Measurements from ENCODE around the gene CDK5RAP2. TPM values are rescaled to one million over a fixed set of nuclear protein-coding genes. Genes with fewer than 3 reads are reported as not detected.
A peak's percentile ranks its signal among the peaks of the same experiment; 100 is the strongest.

CDK5RAP2 gene
- total RNA-seq, 3 donors from 2014 or later (not counting 1 experiment from before 2014, with no cell fraction given): 81.5 to 95.7 (median 82.4) TPM

DNA sequence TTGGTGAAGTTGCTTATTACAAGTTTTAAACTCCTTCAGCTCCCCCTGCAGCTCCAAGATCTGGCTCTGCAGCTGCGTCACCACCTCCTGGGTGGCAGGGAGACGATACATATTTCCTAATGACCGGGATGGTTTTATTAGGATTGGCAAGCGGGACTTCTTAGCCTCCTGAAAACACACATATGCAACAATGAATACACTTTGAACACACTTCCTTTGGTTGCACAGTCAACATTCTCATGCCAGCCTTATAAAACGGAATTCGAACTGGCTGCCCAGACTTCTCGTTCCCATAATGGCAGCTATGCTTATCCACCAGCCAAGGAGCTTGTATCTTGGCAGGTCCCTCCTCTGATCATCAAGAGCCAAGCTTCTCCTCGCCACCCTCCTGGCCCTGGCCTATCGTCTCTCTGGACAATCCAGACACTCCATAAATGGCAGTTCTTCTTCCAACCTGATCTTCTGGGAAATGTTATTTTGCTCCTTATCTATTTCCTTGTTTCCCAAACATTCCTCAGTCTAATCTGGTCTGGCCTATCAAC is 131.9 kb downstream of the CDK5RAP2 start:
- Histone ChIP-seq H3K4me3 (ENCODE audit: low read length) (no peak overlapping the region), H3K36me3 (ENCODE audit: control insufficient read depth, insufficient read depth, low read length) (peaks cover 47% of the 10 kb centered on the region), H3K27ac (ENCODE audit: low read length) (no peak overlapping the region), H3K9me3 (ENCODE audit: control insufficient read depth, insufficient read depth, low read length) (no peaks in the 10 kb centered on the region), H3K4me1 (ENCODE audit: control insufficient read depth, insufficient read depth, low read length) (peaks cover 5% of the 10 kb centered on the region), H3K27me3 (ENCODE audit: control insufficient read depth, insufficient read depth, low read length) (no peaks in the 10 kb centered on the region)
- TF ChIP-seq, protein P1, sequence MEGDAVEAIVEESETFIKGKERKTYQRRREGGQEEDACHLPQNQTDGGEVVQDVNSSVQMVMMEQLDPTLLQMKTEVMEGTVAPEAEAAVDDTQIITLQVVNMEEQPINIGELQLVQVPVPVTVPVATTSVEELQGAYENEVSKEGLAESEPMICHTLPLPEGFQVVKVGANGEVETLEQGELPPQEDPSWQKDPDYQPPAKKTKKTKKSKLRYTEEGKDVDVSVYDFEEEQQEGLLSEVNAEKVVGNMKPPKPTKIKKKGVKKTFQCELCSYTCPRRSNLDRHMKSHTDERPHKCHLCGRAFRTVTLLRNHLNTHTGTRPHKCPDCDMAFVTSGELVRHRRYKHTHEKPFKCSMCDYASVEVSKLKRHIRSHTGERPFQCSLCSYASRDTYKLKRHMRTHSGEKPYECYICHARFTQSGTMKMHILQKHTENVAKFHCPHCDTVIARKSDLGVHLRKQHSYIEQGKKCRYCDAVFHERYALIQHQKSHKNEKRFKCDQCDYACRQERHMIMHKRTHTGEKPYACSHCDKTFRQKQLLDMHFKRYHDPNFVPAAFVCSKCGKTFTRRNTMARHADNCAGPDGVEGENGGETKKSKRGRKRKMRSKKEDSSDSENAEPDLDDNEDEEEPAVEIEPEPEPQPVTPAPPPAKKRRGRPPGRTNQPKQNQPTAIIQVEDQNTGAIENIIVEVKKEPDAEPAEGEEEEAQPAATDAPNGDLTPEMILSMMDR (IDR thresholded peaks at IDR 0.05): no peak
- no peaks in the 10 kb centered on the region for H3K9me3 Mint-ChIP-seq
- 97% methylated on average over 9 of the region's 9 CpGs for whole genome bisulfite sequencing (ENCODE audit: insufficient coverage)
- H3K27me3 Mint-ChIP-seq (ENCODE audit: low read depth in 2 of 2): no peaks in the 10 kb centered on the region
- ATAC-seq (no peak), DNase-seq (no peak)
- no peak overlapping the region for H3K27ac Mint-ChIP-seq
- H3K4me3 Mint-ChIP-seq: no peak overlapping the region
- peaks cover 10% of the 10 kb centered on the region for H3K36me3 Mint-ChIP-seq
- intact Hi-C loops (cut with micrococcal nuclease): no loop called here
- H3K4me1 Mint-ChIP-seq: peaks cover 7 to 14% of the 10 kb centered on the region in 2 donors

DNA sequence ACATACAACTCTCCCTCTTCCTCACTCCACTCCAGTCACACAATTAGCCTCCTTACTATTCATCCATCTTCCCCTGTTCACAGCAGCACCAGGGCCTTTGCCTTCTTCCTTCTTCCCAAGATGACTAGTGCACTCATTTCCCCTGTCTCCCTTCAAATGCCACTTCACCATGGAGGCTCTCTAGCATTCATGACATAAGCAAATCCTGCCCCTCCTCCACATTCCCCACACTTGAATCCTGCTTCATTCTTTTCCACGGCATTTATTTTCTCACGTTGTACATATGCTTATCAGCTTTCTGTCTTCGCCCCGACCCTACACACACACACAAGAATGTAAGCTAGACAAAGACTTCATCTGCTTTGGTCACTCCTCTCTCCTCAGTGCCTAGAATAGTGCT is 133.3 kb downstream of the CDK5RAP2 start:
- H3K36me3 Mint-ChIP-seq: peaks cover 15% of the 10 kb centered on the region
- no peak for ATAC-seq
- H3K27me3 Mint-ChIP-seq (ENCODE audit: low read depth in 2 of 2): no peaks in the 10 kb centered on the region
- TF ChIP-seq, protein P1 (IDR thresholded peaks at IDR 0.05): no peak
- no peaks in the 10 kb centered on the region for H3K27me3 ChIP-seq (ENCODE audit: control insufficient read depth, insufficient read depth, low read length)
- no peak overlapping the region for H3K4me3 ChIP-seq (ENCODE audit: low read length)
- H3K36me3 ChIP-seq (ENCODE audit: control insufficient read depth, insufficient read depth, low read length): peaks cover 51% of the 10 kb centered on the region
- 99% methylated on average over 4 of the region's 4 CpGs for WGBS (ENCODE audit: insufficient coverage)
- peaks cover 5% of the 10 kb centered on the region for H3K4me1 ChIP-seq (ENCODE audit: control insufficient read depth, insufficient read depth, low read length)
- H3K9me3 Mint-ChIP-seq: no peaks in the 10 kb centered on the region
- H3K4me3 Mint-ChIP-seq: no peak overlapping the region
- H3K4me1 Mint-ChIP-seq: peaks cover 7 to 14% of the 10 kb centered on the region in 2 donors
- no peaks in the 10 kb centered on the region for H3K9me3 ChIP-seq (ENCODE audit: control insufficient read depth, insufficient read depth, low read length)
- H3K27ac Mint-ChIP-seq: peak overlapping the region in 1 of 2 donors; percentile 31
- intact Hi-C loops (cut with micrococcal nuclease): no loop called here
- no peak for DNase-seq
- H3K27ac ChIP-seq (ENCODE audit: low read length): no peak overlapping the region

DNA sequence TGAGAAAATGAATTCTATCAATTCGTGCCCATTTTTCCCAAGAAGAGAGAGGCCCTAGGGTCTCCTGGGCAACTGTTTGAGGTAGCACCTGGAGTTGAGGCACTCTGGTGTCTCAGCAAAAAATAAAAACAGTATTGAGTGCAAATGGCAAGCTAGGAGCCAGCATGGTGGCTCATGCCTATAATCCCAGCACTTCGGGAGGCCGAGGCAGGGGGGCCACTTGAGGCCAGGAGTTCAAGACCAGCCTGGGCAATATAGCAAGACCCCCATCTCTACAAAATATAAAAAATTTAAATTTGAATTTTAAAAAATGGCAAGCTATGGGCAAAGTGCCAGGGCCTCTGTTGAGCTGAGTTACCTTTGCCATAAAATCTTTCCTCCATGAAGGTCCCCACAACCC is 136.0 kb downstream of the CDK5RAP2 start:
- H3K36me3 ChIP-seq (ENCODE audit: control insufficient read depth, insufficient read depth, low read length): peaks cover 55% of the 10 kb centered on the region
- intact Hi-C loops (cut with micrococcal nuclease): no loop called here

More for the DNA sequence above, 136.0 kb downstream of the CDK5RAP2 start:
- WGBS (ENCODE audit: insufficient coverage): 100% methylated on average over 3 of the region's 3 CpGs
- Mint-ChIP-seq H3K4me3 (no peak overlapping the region), H3K9me3 (no peaks in the 10 kb centered on the region), H3K27me3 (ENCODE audit: low read depth in 2 of 2) (no peaks in the 10 kb centered on the region), H3K36me3 (peaks cover 29% of the 10 kb centered on the region), H3K27ac (no peak overlapping the region), H3K4me1 (peaks cover 16 to 18% of the 10 kb centered on the region in 2 donors)
- DNase-seq (no peak), ATAC-seq (no peak)
- no peaks in the 10 kb centered on the region for H3K9me3 ChIP-seq (ENCODE audit: control insufficient read depth, insufficient read depth, low read length)
- no peaks in the 10 kb centered on the region for H3K27me3 ChIP-seq (ENCODE audit: control insufficient read depth, insufficient read depth, low read length)
- peaks cover 5% of the 10 kb centered on the region for H3K4me1 ChIP-seq (ENCODE audit: control insufficient read depth, insufficient read depth, low read length)
- TF ChIP-seq, protein P1 (IDR thresholded peaks at IDR 0.05): no peak
- no peak overlapping the region for H3K4me3 ChIP-seq (ENCODE audit: low read length)
- no peak overlapping the region for H3K27ac ChIP-seq (ENCODE audit: low read length)
